ENCODE measurements around the gene ADCY1. TPM values are rescaled to one million over a fixed set of nuclear protein-coding genes. Genes with fewer than 3 reads are reported as not detected.
"Not testable (repeated sequence)": the region's sequence is repeated elsewhere in the genome, so short reads cannot be mapped to it uniquely, and the experiment has no call there.

Gene ADCY1
- total and polyA plus RNA-seq, 2 donors from 2014 or later: 2.9 to 3.7 TPM

- peaks cover 0 to 8% (median 8%) of the 10 kb centered on the region in 3 donors for H3K36me3 ChIP-seq (ENCODE audit: control insufficient read depth in 2 of 3, insufficient read depth in 3 of 3, low read length in 3 of 3)
- DNase-seq (peak in 1 of 5 donors; percentile 43), FAIRE-seq (no peak)
- no peaks in the 10 kb centered on the region for H3K4me1 ChIP-seq (ENCODE audit: control insufficient read depth in 2 of 3, insufficient read depth in 2 of 3, low read depth in 1 of 3, low read length in 3 of 3)
- no peak overlapping the region for H3K9ac ChIP-seq (ENCODE audit: low read length in 3 of 3)
- no peak overlapping the region for H3K4me3 ChIP-seq (ENCODE audit: low read length in 3 of 3)
- H3K27me3 ChIP-seq (ENCODE audit: control insufficient read depth, insufficient read depth, low read length): no peaks in the 10 kb centered on the region
- intact Hi-C loops (cut with DNase I): no loop called here
- H3K9me3 ChIP-seq (ENCODE audit: control insufficient read depth in 2 of 3, insufficient read depth in 1 of 3, low read length in 3 of 3): no peaks in the 10 kb centered on the region
- no peak for TF ChIP-seq CTCF (IDR thresholded peaks at IDR 0.05; ENCODE audit: borderline replicate concordance, extremely low read depth, insufficient read depth)
- no peak overlapping the region for H3K27ac ChIP-seq (ENCODE audit: low read depth in 2 of 2, low read length in 2 of 2)
These were observed 152.7 kb downstream of the ADCY1 start for GRCh38 chr7:45726883-45727282.

- intact Hi-C loops (cut with DNase I); H3K9ac ChIP-seq (ENCODE audit: low read length in 3 of 3); H3K27ac ChIP-seq (ENCODE audit: low read depth in 2 of 2, low read length in 2 of 2); H3K4me1 ChIP-seq (ENCODE audit: control insufficient read depth in 2 of 3, insufficient read depth in 2 of 3, low read depth in 1 of 3, low read length in 3 of 3); H3K4me3 ChIP-seq (ENCODE audit: low read length in 3 of 3); H3K36me3 ChIP-seq (ENCODE audit: control insufficient read depth in 2 of 3, insufficient read depth in 3 of 3, low read length in 3 of 3); DNase-seq; H3K27me3 ChIP-seq (ENCODE audit: control insufficient read depth, insufficient read depth, low read length); H3K9me3 ChIP-seq (ENCODE audit: control insufficient read depth in 2 of 3, insufficient read depth in 1 of 3, low read length in 3 of 3): not testable (repeated sequence)
- FAIRE-seq: peak; percentile 66
These were observed 157.7 kb downstream of the ADCY1 start for GRCh38 chr7:45731692-45732443.

- FAIRE-seq; H3K36me3 ChIP-seq (ENCODE audit: control insufficient read depth in 2 of 3, insufficient read depth in 3 of 3, low read length in 3 of 3); H3K4me1 ChIP-seq (ENCODE audit: control insufficient read depth in 2 of 3, insufficient read depth in 2 of 3, low read depth in 1 of 3, low read length in 3 of 3); H3K4me3 ChIP-seq (ENCODE audit: low read length in 3 of 3); H3K9me3 ChIP-seq (ENCODE audit: control insufficient read depth in 2 of 3, insufficient read depth in 1 of 3, low read length in 3 of 3); H3K27ac ChIP-seq (ENCODE audit: low read depth in 2 of 2, low read length in 2 of 2); intact Hi-C loops (cut with DNase I); H3K9ac ChIP-seq (ENCODE audit: low read length in 3 of 3); H3K27me3 ChIP-seq (ENCODE audit: control insufficient read depth, insufficient read depth, low read length): not testable (repeated sequence)
- DNase-seq: peak in 4 of 5 donors; percentile 17 to 46 (median 36)
These were observed 164.8 kb downstream of the ADCY1 start for GRCh38 chr7:45738920-45739319.

GRCh38 chr7:45740573-45740972, 166.4 kb downstream of the ADCY1 start:
- H3K36me3 ChIP-seq (ENCODE audit: control insufficient read depth in 2 of 3, insufficient read depth in 3 of 3, low read length in 3 of 3); H3K27me3 ChIP-seq (ENCODE audit: control insufficient read depth, insufficient read depth, low read length); H3K4me3 ChIP-seq (ENCODE audit: low read length in 3 of 3); H3K9ac ChIP-seq (ENCODE audit: low read length in 3 of 3); H3K4me1 ChIP-seq (ENCODE audit: control insufficient read depth in 2 of 3, insufficient read depth in 2 of 3, low read depth in 1 of 3, low read length in 3 of 3); DNase-seq; H3K9me3 ChIP-seq (ENCODE audit: control insufficient read depth in 2 of 3, insufficient read depth in 1 of 3, low read length in 3 of 3); H3K27ac ChIP-seq (ENCODE audit: low read depth in 2 of 2, low read length in 2 of 2); intact Hi-C loops (cut with DNase I): not testable (repeated sequence)
- peak; percentile 35 for FAIRE-seq

GRCh38 chr7:45748976-45749375, 174.8 kb downstream of the ADCY1 start:
- H3K27me3 ChIP-seq (ENCODE audit: control insufficient read depth, insufficient read depth, low read length); H3K4me3 ChIP-seq (ENCODE audit: low read length in 3 of 3); H3K9ac ChIP-seq (ENCODE audit: low read length in 3 of 3); intact Hi-C loops (cut with DNase I); H3K9me3 ChIP-seq (ENCODE audit: control insufficient read depth in 2 of 3, insufficient read depth in 1 of 3, low read length in 3 of 3); H3K36me3 ChIP-seq (ENCODE audit: control insufficient read depth in 2 of 3, insufficient read depth in 3 of 3, low read length in 3 of 3); H3K4me1 ChIP-seq (ENCODE audit: control insufficient read depth in 2 of 3, insufficient read depth in 2 of 3, low read depth in 1 of 3, low read length in 3 of 3); H3K27ac ChIP-seq (ENCODE audit: low read depth in 2 of 2, low read length in 2 of 2): not testable (repeated sequence)
- DNase-seq (peak in 1 of 5 donors; percentile 22), FAIRE-seq (peak; percentile 88)

GRCh38 chr7:45751352-45751751, 177.2 kb downstream of the ADCY1 start:
- intact Hi-C loops (cut with DNase I): not testable (repeated sequence)

GRCh38 chr7:45756333-45756732, 182.2 kb downstream of the ADCY1 start:
- H3K9me3 ChIP-seq (ENCODE audit: control insufficient read depth in 2 of 3, insufficient read depth in 1 of 3, low read length in 3 of 3); H3K9ac ChIP-seq (ENCODE audit: low read length in 3 of 3); H3K4me1 ChIP-seq (ENCODE audit: control insufficient read depth in 2 of 3, insufficient read depth in 2 of 3, low read depth in 1 of 3, low read length in 3 of 3); DNase-seq; H3K27ac ChIP-seq (ENCODE audit: low read depth in 2 of 2, low read length in 2 of 2); FAIRE-seq; intact Hi-C loops (cut with DNase I); H3K27me3 ChIP-seq (ENCODE audit: control insufficient read depth, insufficient read depth, low read length); H3K36me3 ChIP-seq (ENCODE audit: control insufficient read depth in 2 of 3, insufficient read depth in 3 of 3, low read length in 3 of 3); H3K4me3 ChIP-seq (ENCODE audit: low read length in 3 of 3): not testable (repeated sequence)

More at GRCh38 chr7:45751352-45751751, 177.2 kb downstream of the ADCY1 start:
- DNase-seq; H3K36me3 ChIP-seq (ENCODE audit: control insufficient read depth in 2 of 3, insufficient read depth in 3 of 3, low read length in 3 of 3); H3K9ac ChIP-seq (ENCODE audit: low read length in 3 of 3); FAIRE-seq; H3K27ac ChIP-seq (ENCODE audit: low read depth in 2 of 2, low read length in 2 of 2); H3K9me3 ChIP-seq (ENCODE audit: control insufficient read depth in 2 of 3, insufficient read depth in 1 of 3, low read length in 3 of 3); H3K27me3 ChIP-seq (ENCODE audit: control insufficient read depth, insufficient read depth, low read length); H3K4me3 ChIP-seq (ENCODE audit: low read length in 3 of 3); H3K4me1 ChIP-seq (ENCODE audit: control insufficient read depth in 2 of 3, insufficient read depth in 2 of 3, low read depth in 1 of 3, low read length in 3 of 3): not testable (repeated sequence)
